ENCODE data around the gene HES7.
A peak's percentile ranks its signal among the peaks of the same experiment; 100 is the strongest.

HES7 gene

DNA sequence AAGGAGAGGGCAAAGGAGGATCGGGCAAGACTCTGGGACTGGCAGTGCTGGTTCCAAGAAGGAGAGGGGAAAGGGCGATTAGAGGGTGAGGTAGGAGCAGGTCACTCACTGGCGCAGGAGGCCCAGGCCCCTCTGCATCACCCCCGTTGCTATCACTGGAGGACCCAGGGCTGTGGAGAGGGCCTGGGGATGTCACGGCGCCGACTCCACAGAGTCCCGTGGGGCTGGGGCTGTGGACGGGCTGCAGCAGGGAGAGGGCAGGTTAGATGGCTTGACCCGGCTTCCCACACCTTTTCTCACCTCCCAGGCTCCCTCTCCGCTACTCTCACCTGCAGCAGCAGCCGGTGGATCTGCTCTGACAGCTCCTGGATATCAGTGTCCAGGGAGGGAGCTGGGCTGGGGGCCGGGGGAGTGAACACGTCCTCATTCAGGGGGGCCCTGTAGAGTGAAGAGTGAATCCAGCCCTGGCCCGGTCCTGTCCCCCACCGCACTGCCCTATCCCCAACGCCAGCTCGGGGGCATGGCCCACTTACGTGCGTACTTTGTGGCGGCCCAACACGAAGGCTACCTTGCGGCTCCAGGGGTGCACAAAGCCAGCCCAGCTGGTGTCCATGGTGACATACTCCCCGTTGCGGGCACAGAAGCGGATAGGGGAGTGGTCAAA is 23.4 kb upstream of the HES7 start:
- peak overlapping the region; percentile 57 to 96 for H3K27ac ChIP-seq
- DNase-seq (ENCODE audit: low spot score), result peak; percentile 76
- H3K4me3 ChIP-seq, result no peak overlapping the region
- TF ChIP-seq, protein P1, sequence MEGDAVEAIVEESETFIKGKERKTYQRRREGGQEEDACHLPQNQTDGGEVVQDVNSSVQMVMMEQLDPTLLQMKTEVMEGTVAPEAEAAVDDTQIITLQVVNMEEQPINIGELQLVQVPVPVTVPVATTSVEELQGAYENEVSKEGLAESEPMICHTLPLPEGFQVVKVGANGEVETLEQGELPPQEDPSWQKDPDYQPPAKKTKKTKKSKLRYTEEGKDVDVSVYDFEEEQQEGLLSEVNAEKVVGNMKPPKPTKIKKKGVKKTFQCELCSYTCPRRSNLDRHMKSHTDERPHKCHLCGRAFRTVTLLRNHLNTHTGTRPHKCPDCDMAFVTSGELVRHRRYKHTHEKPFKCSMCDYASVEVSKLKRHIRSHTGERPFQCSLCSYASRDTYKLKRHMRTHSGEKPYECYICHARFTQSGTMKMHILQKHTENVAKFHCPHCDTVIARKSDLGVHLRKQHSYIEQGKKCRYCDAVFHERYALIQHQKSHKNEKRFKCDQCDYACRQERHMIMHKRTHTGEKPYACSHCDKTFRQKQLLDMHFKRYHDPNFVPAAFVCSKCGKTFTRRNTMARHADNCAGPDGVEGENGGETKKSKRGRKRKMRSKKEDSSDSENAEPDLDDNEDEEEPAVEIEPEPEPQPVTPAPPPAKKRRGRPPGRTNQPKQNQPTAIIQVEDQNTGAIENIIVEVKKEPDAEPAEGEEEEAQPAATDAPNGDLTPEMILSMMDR (IDR thresholded peaks at IDR 0.05), result no peak

DNA sequence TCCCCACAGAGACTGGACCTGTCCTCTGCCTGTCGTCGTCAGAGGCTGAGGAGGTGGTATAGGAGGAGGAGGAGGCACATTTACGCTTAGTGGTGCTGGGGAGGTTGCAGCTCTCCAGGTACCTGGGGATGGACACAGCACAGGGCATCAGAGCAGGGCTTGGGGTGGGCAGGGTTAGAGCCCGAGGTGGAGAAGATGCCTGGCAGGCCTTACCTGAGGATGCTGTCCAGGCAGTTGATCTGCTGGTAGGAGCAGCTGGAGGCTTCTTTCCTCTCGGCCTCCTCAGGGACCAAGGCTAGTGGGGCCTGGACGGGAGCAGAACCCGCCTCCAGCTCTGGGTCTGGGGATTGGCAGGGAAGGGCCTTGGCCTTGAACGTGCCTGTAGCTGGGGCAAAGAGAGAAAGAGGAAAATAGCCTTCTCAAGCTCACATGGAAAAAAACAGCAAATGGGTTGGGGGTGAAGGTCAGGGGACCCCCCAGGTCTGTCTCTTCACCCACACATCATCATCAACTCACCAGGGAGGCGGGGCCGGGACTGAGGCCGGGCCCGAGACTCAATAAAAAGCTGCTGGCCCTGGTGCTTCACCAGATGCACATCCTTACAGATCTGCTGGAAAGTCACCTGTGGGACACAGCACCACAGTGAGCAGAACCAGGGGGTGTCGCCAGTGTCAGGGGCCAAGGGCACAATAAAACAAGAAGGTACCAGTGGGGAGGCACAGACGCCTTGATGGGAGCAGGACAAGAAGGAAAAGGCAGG is 22.7 kb upstream of the HES7 start:
- TF ChIP-seq, protein P1 (IDR thresholded peaks at IDR 0.05), result no peak
- Histone ChIP-seq H3K4me3 (no peak overlapping the region), H3K27ac (peak overlapping the region; percentile 57 to 96)
- no peak for DNase-seq (ENCODE audit: low spot score)

DNA sequence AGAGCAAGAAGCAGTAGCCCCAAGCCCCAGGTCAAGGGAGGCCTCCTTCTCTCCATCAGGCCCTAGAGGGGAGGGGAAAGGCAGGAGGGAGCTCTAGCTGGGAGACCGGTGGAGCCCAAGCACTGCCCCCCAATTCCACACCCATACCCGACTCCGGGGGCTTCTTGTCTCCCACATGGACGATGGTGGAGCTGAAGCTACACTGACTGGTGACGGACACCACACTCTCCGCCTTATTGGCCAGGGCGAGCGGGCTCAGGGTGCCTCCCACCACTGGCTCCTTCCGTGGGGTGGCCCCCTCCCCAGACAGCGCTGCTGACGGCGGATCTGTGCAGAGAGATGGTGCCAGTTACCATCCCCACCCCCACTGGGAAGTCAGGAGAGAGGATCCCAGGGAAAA is 21.9 kb upstream of the HES7 start:
- TF ChIP-seq, protein P1 (IDR thresholded peaks at IDR 0.05), result no peak
- Histone ChIP-seq H3K4me3 (no peak overlapping the region), H3K27ac (peak overlapping the region; percentile 57 to 96)
- no peak for DNase-seq (ENCODE audit: low spot score)

DNA sequence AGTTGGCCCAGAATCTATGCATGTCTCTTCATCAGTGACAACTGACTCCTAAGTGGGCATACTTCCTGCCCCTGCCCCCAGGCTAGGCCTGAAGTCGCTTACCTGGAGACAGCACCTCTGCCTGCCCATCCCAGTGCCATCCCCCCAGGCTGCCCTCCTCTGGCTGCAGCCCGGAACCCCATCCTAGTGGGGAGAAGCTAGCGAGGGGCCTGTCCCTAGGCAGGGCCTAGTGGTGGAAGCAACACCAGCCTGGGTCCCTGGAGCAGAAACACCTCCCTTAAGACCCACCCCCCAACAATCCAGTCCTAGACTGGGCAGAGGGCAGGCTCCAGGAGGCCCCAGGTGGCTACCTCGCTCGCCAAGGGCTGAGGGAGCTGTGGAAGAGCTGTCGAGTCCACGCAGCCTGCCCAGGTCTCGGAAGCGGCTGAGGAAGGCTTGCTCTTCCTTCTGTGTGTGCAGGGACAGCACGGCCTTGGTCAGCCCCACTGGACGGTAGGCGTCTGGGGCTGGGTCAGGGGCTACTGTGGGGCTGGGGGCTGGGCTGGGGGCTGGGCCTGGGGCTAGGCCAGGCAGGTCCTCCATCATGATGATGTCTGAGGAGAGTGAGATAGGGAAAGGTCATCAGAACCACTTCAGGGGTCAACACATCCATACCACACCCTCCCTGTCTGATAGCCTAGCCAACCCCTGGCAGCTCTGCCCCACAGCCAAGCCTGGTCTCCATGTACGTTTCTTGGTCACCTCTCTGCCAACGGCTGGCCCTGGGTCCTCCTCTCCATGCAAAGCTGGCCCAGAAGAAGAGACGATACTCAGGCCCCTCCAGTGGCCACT is 20.7 kb upstream of the HES7 start:
- TF ChIP-seq, protein P1 (IDR thresholded peaks at IDR 0.05), result no peak
- H3K4me3 ChIP-seq, result no peak overlapping the region
- no peak for DNase-seq (ENCODE audit: low spot score)
- H3K27ac ChIP-seq, result peak overlapping the region in 1 of 2 donors; percentile 96

DNA sequence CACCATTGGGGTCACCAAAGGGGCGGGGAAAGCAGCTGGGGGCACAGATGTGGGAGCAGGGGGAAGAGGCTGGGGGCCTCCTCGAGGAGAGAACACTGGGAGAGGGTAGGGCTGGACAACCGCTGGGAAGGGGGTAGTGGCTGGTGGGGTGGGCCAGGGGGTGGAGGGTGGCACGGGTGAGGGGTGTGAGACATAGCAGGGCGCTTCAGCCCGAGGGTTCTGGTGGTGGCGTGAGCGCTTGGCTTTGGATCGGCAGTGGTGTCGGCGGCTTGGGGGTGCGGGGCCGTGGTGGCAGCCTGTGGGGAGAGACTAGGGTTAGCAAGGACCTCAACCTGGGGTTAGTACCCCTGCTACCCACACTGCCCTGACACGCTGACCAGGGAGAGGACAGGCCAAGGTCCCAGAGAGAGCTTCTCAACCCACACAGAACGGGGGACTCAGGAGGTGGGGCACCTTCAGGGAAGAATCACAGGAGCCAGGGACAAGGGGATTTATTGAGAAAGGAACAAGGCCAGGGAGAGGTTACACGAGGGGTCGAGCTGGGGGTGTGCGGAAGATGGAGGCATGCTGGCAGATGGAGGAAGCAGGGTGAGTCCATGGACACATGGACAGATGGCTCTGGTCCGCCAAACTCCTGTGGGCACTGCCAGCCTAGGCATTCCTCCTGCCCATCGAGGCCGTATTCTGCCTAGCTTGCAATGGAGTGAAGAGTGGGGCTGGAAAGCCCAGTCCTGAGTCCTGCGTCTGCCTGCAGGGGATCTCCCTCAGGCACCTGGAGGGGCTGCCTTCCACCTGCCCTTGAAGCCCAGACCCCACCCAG is 19.9 kb upstream of the HES7 start:
- no peak for DNase-seq (ENCODE audit: low spot score)
- H3K4me3 ChIP-seq, result no peak overlapping the region
- H3K27ac ChIP-seq, result peak overlapping the region; percentile 41 to 96
- TF ChIP-seq, protein P1 (IDR thresholded peaks at IDR 0.05), result no peak

DNA sequence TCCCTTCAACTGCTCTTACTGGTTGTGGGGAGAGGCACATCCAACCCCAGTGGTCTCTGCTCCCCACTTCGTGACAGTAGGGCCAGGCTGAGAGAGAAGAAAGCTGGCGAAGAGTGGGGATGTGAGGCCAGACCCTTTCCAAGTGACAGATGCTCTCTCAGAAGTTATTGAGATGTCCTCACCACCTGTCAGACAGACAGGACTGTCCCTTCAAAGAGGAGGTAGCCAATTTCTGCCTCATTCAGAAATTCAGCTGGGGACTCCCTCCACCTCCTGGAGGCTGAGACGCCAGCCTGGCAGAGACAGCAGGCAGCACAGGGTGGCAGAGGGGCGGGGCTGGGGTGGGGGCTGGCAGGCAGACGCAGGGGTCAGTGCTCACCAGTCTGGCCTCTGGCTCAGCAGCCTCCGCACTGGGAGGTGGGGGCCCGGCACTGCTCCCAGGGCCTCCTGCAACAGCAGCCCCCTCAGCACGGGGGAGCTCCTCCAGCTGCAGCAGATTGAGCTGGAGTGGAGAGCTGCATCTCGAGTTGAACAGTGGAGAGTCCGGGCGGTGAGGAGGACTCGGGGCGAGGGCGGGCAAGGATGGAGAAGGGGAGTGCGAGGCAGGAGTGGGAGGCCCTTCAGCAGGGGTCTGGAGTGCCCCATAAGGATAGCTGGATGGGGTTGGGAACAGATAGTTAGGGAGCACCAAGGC is 19.1 kb upstream of the HES7 start:
- H3K27ac ChIP-seq, result peak overlapping the region; percentile 41 to 96
- TF ChIP-seq, protein P1 (IDR thresholded peaks at IDR 0.05), result no peak
- DNase-seq (ENCODE audit: low spot score), result no peak
- no peak overlapping the region for H3K4me3 ChIP-seq

Measured in coronary artery (tissue), 2 donors.